ENCODE measurements around the gene ENO2.

The ENO2 gene

DNA sequence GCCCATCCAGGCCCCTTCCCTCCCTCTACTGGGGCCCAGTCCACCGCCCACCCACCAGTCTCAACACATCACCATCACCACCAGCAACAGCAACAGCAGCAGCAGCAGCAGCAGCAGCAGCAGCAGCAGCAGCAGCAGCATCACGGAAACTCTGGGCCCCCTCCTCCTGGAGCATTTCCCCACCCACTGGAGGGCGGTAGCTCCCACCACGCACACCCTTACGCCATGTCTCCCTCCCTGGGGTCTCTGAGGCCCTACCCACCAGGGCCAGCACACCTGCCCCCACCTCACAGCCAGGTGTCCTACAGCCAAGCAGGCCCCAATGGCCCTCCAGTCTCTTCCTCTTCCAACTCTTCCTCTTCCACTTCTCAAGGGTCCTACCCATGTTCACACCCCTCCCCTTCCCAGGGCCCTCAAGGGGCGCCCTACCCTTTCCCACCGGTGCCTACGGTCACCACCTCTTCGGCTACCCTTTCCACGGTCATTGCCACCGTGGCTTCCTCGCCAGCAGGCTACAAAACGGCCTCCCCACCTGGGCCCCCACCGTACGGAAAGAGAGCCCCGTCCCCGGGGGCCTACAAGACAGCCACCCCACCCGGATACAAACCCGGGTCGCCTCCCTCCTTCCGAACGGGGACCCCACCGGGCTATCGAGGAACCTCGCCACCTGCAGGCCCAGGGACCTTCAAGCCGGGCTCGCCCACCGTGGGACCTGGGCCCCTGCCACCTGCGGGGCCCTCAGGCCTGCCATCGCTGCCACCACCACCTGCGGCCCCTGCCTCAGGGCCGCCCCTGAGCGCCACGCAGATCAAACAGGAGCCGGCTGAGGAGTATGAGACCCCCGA lies 22.5 kb downstream of the ENO2 start:
- H4K5ac ChIP-seq (ENCODE audit: low read length), result no peak overlapping the region
- no peak overlapping the region for H3K4me2 ChIP-seq (ENCODE audit: low read length)
- WGBS (ENCODE audit: extremely low coverage, insufficient coverage, low lambda C conversion rate), result no CpG with 5 or more reads among the region's 36 CpGs
- H2BK120ac ChIP-seq (ENCODE audit: low read depth, low read length), result no peak overlapping the region
- peak; percentile 64 for DNase-seq
- H3K9ac ChIP-seq (ENCODE audit: low read length), result peak overlapping the region; percentile 86
- H3K36me3 ChIP-seq (ENCODE audit: control insufficient read depth, insufficient read depth, low read length), result peaks cover 20% of the 10 kb centered on the region
- H3K23ac ChIP-seq (ENCODE audit: low read length), result no peak overlapping the region
- peak overlapping the region; percentile 64 for H3K27ac ChIP-seq (ENCODE audit: low read depth, low read length)
- H2AK5ac ChIP-seq (ENCODE audit: low read length), result no peak overlapping the region
- peak overlapping the region; percentile 51 for H3K18ac ChIP-seq (ENCODE audit: low read length)
- H3K56ac ChIP-seq (ENCODE audit: low read length), result peak overlapping the region; percentile 88
- H4K8ac ChIP-seq (ENCODE audit: low read depth, low read length), result peak overlapping the region; percentile 87
- peaks cover 14% of the 10 kb centered on the region for H3K79me2 ChIP-seq (ENCODE audit: control insufficient read depth, insufficient read depth, low read length)
- no peak overlapping the region for H2BK5ac ChIP-seq (ENCODE audit: low read length)
- H3K27me3 ChIP-seq (ENCODE audit: insufficient read depth, low read length, poor library complexity), result no peaks in the 10 kb centered on the region
- H3K79me1 ChIP-seq (ENCODE audit: low read length), result peaks cover 12% of the 10 kb centered on the region
- H2BK15ac ChIP-seq (replicated peaks; ENCODE audit: low read depth), result no peak overlapping the region
- no peak overlapping the region for H3K4me3 ChIP-seq (ENCODE audit: low read length)
- H3K4ac ChIP-seq (ENCODE audit: low read depth, low read length), result no peak overlapping the region
- peaks cover 2% of the 10 kb centered on the region for H3K4me1 ChIP-seq (ENCODE audit: control insufficient read depth, low read depth, low read length)

- Histone ChIP-seq H3K4me1 (ENCODE audit: control insufficient read depth, low read depth, low read length) (peaks cover 2% of the 10 kb centered on the region), H2BK15ac (replicated peaks; ENCODE audit: low read depth) (no peak overlapping the region), H3K27ac (ENCODE audit: low read depth, low read length) (peak overlapping the region; percentile 64), H3K36me3 (ENCODE audit: control insufficient read depth, insufficient read depth, low read length) (peaks cover 20% of the 10 kb centered on the region), H3K23ac (ENCODE audit: low read length) (no peak overlapping the region), H4K8ac (ENCODE audit: low read depth, low read length) (peak overlapping the region; percentile 87), H2BK5ac (ENCODE audit: low read length) (no peak overlapping the region), H3K4ac (ENCODE audit: low read depth, low read length) (peak overlapping the region; percentile 74), H3K79me1 (ENCODE audit: low read length) (peaks cover 9% of the 10 kb centered on the region), H3K79me2 (ENCODE audit: control insufficient read depth, insufficient read depth, low read length) (peaks cover 6% of the 10 kb centered on the region), H3K4me2 (ENCODE audit: low read length) (peak overlapping the region; percentile 53), H3K18ac (ENCODE audit: low read length) (peak overlapping the region; percentile 51), H3K56ac (ENCODE audit: low read length) (peak overlapping the region; percentile 88), H3K9ac (ENCODE audit: low read length) (peak overlapping the region; percentile 86), H2AK5ac (ENCODE audit: low read length) (no peak overlapping the region), H3K27me3 (ENCODE audit: insufficient read depth, low read length, poor library complexity) (no peaks in the 10 kb centered on the region), H3K4me3 (ENCODE audit: low read length) (peak overlapping the region; percentile 19), H4K5ac (ENCODE audit: low read length) (no peak overlapping the region), H2BK120ac (ENCODE audit: low read depth, low read length) (no peak overlapping the region)
- DNase-seq, result peak; percentile 99
- no CpG with 5 or more reads among the region's 80 CpGs for WGBS (ENCODE audit: extremely low coverage, insufficient coverage, low lambda C conversion rate)
Measured at GRCh38 chr12:6937481-6938352, 23.3 kb downstream of the ENO2 start.

- H3K79me2 ChIP-seq (ENCODE audit: control insufficient read depth, insufficient read depth, low read length), result peaks cover 2% of the 10 kb centered on the region
- H3K4me1 ChIP-seq (ENCODE audit: control insufficient read depth, low read depth, low read length), result peaks cover 2% of the 10 kb centered on the region
- no peak overlapping the region for H2BK120ac ChIP-seq (ENCODE audit: low read depth, low read length)
- H3K36me3 ChIP-seq (ENCODE audit: control insufficient read depth, insufficient read depth, low read length), result peaks cover 19% of the 10 kb centered on the region
- no peak overlapping the region for H2BK5ac ChIP-seq (ENCODE audit: low read length)
- no peak overlapping the region for H2BK15ac ChIP-seq (replicated peaks; ENCODE audit: low read depth)
- DNase-seq, result no peak
- peak overlapping the region; percentile 53 for H3K4me2 ChIP-seq (ENCODE audit: low read length)
- peak overlapping the region; percentile 84 for H3K56ac ChIP-seq (ENCODE audit: low read length)
- H3K18ac ChIP-seq (ENCODE audit: low read length), result no peak overlapping the region
- H3K27me3 ChIP-seq (ENCODE audit: insufficient read depth, low read length, poor library complexity), result no peaks in the 10 kb centered on the region
- no peak overlapping the region for H4K8ac ChIP-seq (ENCODE audit: low read depth, low read length)
- WGBS (ENCODE audit: extremely low coverage, insufficient coverage, low lambda C conversion rate), result no CpG with 5 or more reads among the region's 32 CpGs
- peak overlapping the region; percentile 66 for H3K9ac ChIP-seq (ENCODE audit: low read length)
- no peak overlapping the region for H2AK5ac ChIP-seq (ENCODE audit: low read length)
- no peak overlapping the region for H3K4me3 ChIP-seq (ENCODE audit: low read length)
- H3K27ac ChIP-seq (ENCODE audit: low read depth, low read length), result peak overlapping the region; percentile 5
- peaks cover 5% of the 10 kb centered on the region for H3K79me1 ChIP-seq (ENCODE audit: low read length)
- no peak overlapping the region for H3K23ac ChIP-seq (ENCODE audit: low read length)
- H3K4ac ChIP-seq (ENCODE audit: low read depth, low read length), result peak overlapping the region; percentile 74
- no peak overlapping the region for H4K5ac ChIP-seq (ENCODE audit: low read length)
Measured at GRCh38 chr12:6938353-6939190, 24.2 kb downstream of the ENO2 start.

- Histone ChIP-seq H3K36me3 (ENCODE audit: control insufficient read depth, insufficient read depth, low read length) (peaks cover 15% of the 10 kb centered on the region), H3K56ac (ENCODE audit: low read length) (no peak overlapping the region), H3K4ac (ENCODE audit: low read depth, low read length) (no peak overlapping the region), H2AK5ac (ENCODE audit: low read length) (no peak overlapping the region), H3K4me2 (ENCODE audit: low read length) (no peak overlapping the region), H3K79me2 (ENCODE audit: control insufficient read depth, insufficient read depth, low read length) (no peaks in the 10 kb centered on the region), H3K9ac (ENCODE audit: low read length) (no peak overlapping the region), H4K8ac (ENCODE audit: low read depth, low read length) (no peak overlapping the region), H3K18ac (ENCODE audit: low read length) (no peak overlapping the region), H2BK15ac (replicated peaks; ENCODE audit: low read depth) (no peak overlapping the region), H3K23ac (ENCODE audit: low read length) (no peak overlapping the region), H2BK120ac (ENCODE audit: low read depth, low read length) (no peak overlapping the region), H2BK5ac (ENCODE audit: low read length) (no peak overlapping the region), H3K4me1 (ENCODE audit: control insufficient read depth, low read depth, low read length) (peaks cover 2% of the 10 kb centered on the region), H3K27ac (ENCODE audit: low read depth, low read length) (no peak overlapping the region), H3K27me3 (ENCODE audit: insufficient read depth, low read length, poor library complexity) (no peaks in the 10 kb centered on the region), H4K5ac (ENCODE audit: low read length) (no peak overlapping the region), H3K4me3 (ENCODE audit: low read length) (no peak overlapping the region), H3K79me1 (ENCODE audit: low read length) (peaks cover 3% of the 10 kb centered on the region)
- WGBS (ENCODE audit: extremely low coverage, insufficient coverage, low lambda C conversion rate), result no CpG with 5 or more reads among the region's 2 CpGs
- DNase-seq, result no peak
Measured at GRCh38 chr12:6939191-6939540, 24.8 kb downstream of the ENO2 start.

DNA sequence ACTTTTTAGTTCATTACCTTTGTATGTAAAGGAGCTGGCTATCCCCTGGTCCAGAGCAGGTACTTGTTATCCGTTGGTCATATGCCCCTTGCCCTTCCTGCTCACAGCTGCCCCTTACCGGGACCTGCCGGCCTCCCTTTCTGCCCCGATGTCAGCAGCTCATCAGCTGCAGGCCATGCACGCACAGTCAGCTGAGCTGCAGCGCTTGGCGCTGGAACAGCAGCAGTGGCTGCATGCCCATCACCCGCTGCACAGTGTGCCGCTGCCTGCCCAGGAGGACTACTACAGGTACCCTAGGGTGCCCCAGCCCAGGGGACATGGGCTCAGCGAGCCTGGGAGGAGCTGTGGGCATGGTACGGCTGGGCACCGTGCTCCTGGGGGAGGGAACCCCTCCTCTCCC lies 26.9 kb downstream of the ENO2 start:
- DNase-seq, result no peak
- peaks cover 4% of the 10 kb centered on the region for H3K4me1 ChIP-seq (ENCODE audit: control insufficient read depth, low read depth, low read length)
- no peak overlapping the region for H3K4me3 ChIP-seq (ENCODE audit: low read length)
- no peak overlapping the region for H3K9ac ChIP-seq (ENCODE audit: low read length)
- H2BK120ac ChIP-seq (ENCODE audit: low read depth, low read length), result no peak overlapping the region
- H3K4me2 ChIP-seq (ENCODE audit: low read length), result no peak overlapping the region
- H4K8ac ChIP-seq (ENCODE audit: low read depth, low read length), result no peak overlapping the region
- H3K23ac ChIP-seq (ENCODE audit: low read length), result no peak overlapping the region
- H3K79me2 ChIP-seq (ENCODE audit: control insufficient read depth, insufficient read depth, low read length), result no peaks in the 10 kb centered on the region
- no peak overlapping the region for H3K4ac ChIP-seq (ENCODE audit: low read depth, low read length)
- H2AK5ac ChIP-seq (ENCODE audit: low read length), result no peak overlapping the region
- peaks cover 3% of the 10 kb centered on the region for H3K79me1 ChIP-seq (ENCODE audit: low read length)
- WGBS (ENCODE audit: extremely low coverage, insufficient coverage, low lambda C conversion rate), result no CpG with 5 or more reads among the region's 12 CpGs
- no peak overlapping the region for H2BK5ac ChIP-seq (ENCODE audit: low read length)
- no peaks in the 10 kb centered on the region for H3K27me3 ChIP-seq (ENCODE audit: insufficient read depth, low read length, poor library complexity)
- H4K5ac ChIP-seq (ENCODE audit: low read length), result no peak overlapping the region
- H2BK15ac ChIP-seq (replicated peaks; ENCODE audit: low read depth), result no peak overlapping the region
- H3K27ac ChIP-seq (ENCODE audit: low read depth, low read length), result no peak overlapping the region
- H3K18ac ChIP-seq (ENCODE audit: low read length), result no peak overlapping the region
- H3K56ac ChIP-seq (ENCODE audit: low read length), result no peak overlapping the region
- peaks cover 6% of the 10 kb centered on the region for H3K36me3 ChIP-seq (ENCODE audit: control insufficient read depth, insufficient read depth, low read length)
